T-cell (primary cell): Measurements from ENCODE around the gene MMP10. TPM values are rescaled to one million over a fixed set of nuclear protein-coding genes. Genes with fewer than 3 reads are reported as not detected.

Source experiments
- ATAC-seq, 4 experiments: fragments of 200-7000 bp in 3 of 4; fragments of 150-1000 bp in 1 of 4; cut with Tn5 transposase; replicated peaks in 1 of 4; 1 replicate in 3 of 4; 2 replicates in 1 of 4; pipeline ENCODE4 v1.10.0; 2021; ENCODE audit warnings: moderate library complexity in 3 of 4, mild to moderate bottlenecking in 2 of 4, moderate number of reproducible peaks in 1 of 4
- CTCF ChIA-PET, 2 donors: fragments of 300-600 bp; sonication (Branson Sonifier 250); formaldehyde crosslinking; loops; one replicate each; lab custom pipeline; 2022; ENCODE audit warnings: antibody characterized with exemption in 2 of 2; lab: Charles Lee
- POLR2A ChIA-PET, 2 donors: fragments of 300-600 bp; sonication (Branson Sonifier 250); formaldehyde crosslinking; loops; one replicate each; lab custom pipeline; 2022; ENCODE audit warnings: antibody characterized with exemption in 2 of 2; lab: Charles Lee
- DNase-seq, 35 experiments: peaks; one replicate each; pipeline versions ENCODE4 v3.0.0 to v3.0.0-alpha.2; 2013 to 2023
- H3K27ac ChIP-seq: one replicate; pipeline ENCODE4 v1.5.1; 2013; ENCODE audit warnings: low read length
- H3K27me3 ChIP-seq, 2 experiments: replicated peaks in 1 of 2; 1 replicate in 1 of 2; 2 replicates in 1 of 2; pipeline versions ENCODE4 v1.6.1 to v1.7.0; 2013; ENCODE audit warnings: low read length in 1 of 2, mixed read lengths in 1 of 2; ENCODE audit not compliant: control insufficient read depth in 2 of 2, insufficient read depth in 2 of 2; ENCODE audit errors: extremely low read depth in 1 of 2
- H3K36me3 ChIP-seq, 2 donors: 1 replicate in 1 of 2; 2 replicates in 1 of 2; pipeline versions ENCODE4 v1.6.1 to v1.7.0; 2013; ENCODE audit warnings: low read length in 1 of 2; ENCODE audit not compliant: control insufficient read depth in 2 of 2, insufficient read depth in 1 of 2; ENCODE audit errors: extremely low read depth in 1 of 2
- H3K4me1 ChIP-seq, 2 experiments: 1 replicate in 1 of 2; 2 replicates in 1 of 2; pipeline versions ENCODE4 v1.6.1 to v1.7.0; 2013; ENCODE audit warnings: low read length in 2 of 2, mixed read lengths in 1 of 2; ENCODE audit not compliant: insufficient read depth in 2 of 2, control insufficient read depth in 1 of 2; ENCODE audit errors: extremely low read depth in 1 of 2
- H3K4me3 ChIP-seq, 2 donors: 1 replicate in 1 of 2; 2 replicates in 1 of 2; pipeline versions ENCODE4 v1.5.1 to v1.7.0; 2013; ENCODE audit warnings: mild to moderate bottlenecking in 2 of 2, low read length in 1 of 2, moderate library complexity in 1 of 2; ENCODE audit not compliant: control insufficient read depth in 1 of 2; ENCODE audit errors: extremely low read depth in 1 of 2
- H3K9me3 ChIP-seq: 2 replicates; pipeline ENCODE4 v1.7.0; 2013
- H3K27ac Mint-ChIP-seq, 2 donors: one replicate each; pipeline ENCODE4 v1.8.0; 2020 to 2021; ENCODE audit warnings: mild to moderate bottlenecking in 2 of 2, mixed read lengths in 2 of 2
- H3K27me3 Mint-ChIP-seq, 2 donors: one replicate each; pipeline ENCODE4 v1.8.0; 2021 to 2022; ENCODE audit warnings: mixed read lengths in 2 of 2
- H3K36me3 Mint-ChIP-seq: one replicate; pipeline ENCODE4 v1.8.0; 2021; ENCODE audit warnings: mixed read lengths
- H3K4me1 Mint-ChIP-seq, 3 donors: one replicate each; pipeline ENCODE4 v1.8.0; 2020 to 2022; ENCODE audit warnings: mixed read lengths in 3 of 3, mild to moderate bottlenecking in 1 of 3
- H3K4me3 Mint-ChIP-seq, 3 donors: one replicate each; pipeline ENCODE4 v1.8.0; 2020 to 2022; ENCODE audit warnings: mild to moderate bottlenecking in 3 of 3, mixed read lengths in 3 of 3, moderate library complexity in 3 of 3
- H3K9me3 Mint-ChIP-seq, 3 donors: one replicate each; pipeline ENCODE4 v1.8.0; 2020 to 2022; ENCODE audit warnings: mixed read lengths in 3 of 3
- WGBS: methylation state at CpG from one replicate; pipeline ENCODE4 v1.1.5; 2013; ENCODE audit warnings: missing lambda C conversion rate; ENCODE audit not compliant: insufficient coverage; 5-methylcytosine and 5-hydroxymethylcytosine counted together
- total RNA-seq, 35 experiments: library from RNA in 6 of 35; stranded (reverse) in 6 of 35; fragments of 120-200 nt in 1 of 35; gene quantifications; one replicate each; pipeline versions ENCODE4 v1.2.1 to v1.2.4 and lab custom pipeline; 2013 to 2026

The MMP10 gene
- total RNA-seq (not detected), total RNA-seq (lab: John Stamatoyannopoulos, UW) (0 to 0.19 (median 0) reads per million in 29 experiments)
- not detected for total RNA-seq (2013)

- Mint-ChIP-seq H3K27ac (no peak within 1 kb of the TSS), H3K36me3 (no peaks in the 10 kb centered on the region), H3K4me1 (no peaks in the 10 kb centered on the region), H3K9me3 (peaks cover 0 to 4% (median 0%) of the 10 kb centered on the region in 3 donors), H3K27me3 (peaks cover 4 to 10% of the 10 kb centered on the region in 2 donors), H3K4me3 (no peak within 1 kb of the TSS)
- Histone ChIP-seq H3K4me3 (no peak within 1 kb of the TSS), H3K36me3 (no peaks in the 10 kb centered on the region), H3K4me1 (no peaks in the 10 kb centered on the region), H3K27me3 (no peaks in the 10 kb centered on the region), H3K9me3 (no peaks in the 10 kb centered on the region), H3K27ac (no peak within 1 kb of the TSS)
- DNase-seq (no peak), ATAC-seq (no peak)
- ChIA-PET POLR2A (no interaction called here), CTCF (no interaction called here)
- WGBS, result no CpG with 5 or more reads among the region's 2 CpGs
Observed at GRCh38 chr11:102780491-102780918, at the start of gene MMP10. Gene MMP10, minus strand, starts transcription at chr11:102780628. Its CDS starts 37 bp downstream, at chr11:102780591.

GRCh38 chr11:102829316-102830000 lies 49.0 kb upstream of the MMP10 start:
- H3K4me3 Mint-ChIP-seq, result no peak overlapping the region
- H3K4me1 Mint-ChIP-seq, result no peaks in the 10 kb centered on the region
- peaks cover 12 to 19% of the 10 kb centered on the region in 2 experiments for H3K27me3 ChIP-seq
- CTCF ChIA-PET, result interaction anchor here in 1 of 2 donors (0.6 kb wide), 1 partner anchor 33 kb away, joined by 3 read pairs; no protein-coding TSS in a partner anchor
- H3K27ac Mint-ChIP-seq, result no peak overlapping the region
- H3K36me3 ChIP-seq, result no peaks in the 10 kb centered on the region
- POLR2A ChIA-PET, result no interaction called here
- DNase-seq (no peak), ATAC-seq (no peak)
- no peak overlapping the region for H3K27ac ChIP-seq
- H3K4me3 ChIP-seq, result no peak overlapping the region
- H3K4me1 ChIP-seq, result no peaks in the 10 kb centered on the region
- no peaks in the 10 kb centered on the region for H3K36me3 Mint-ChIP-seq
- H3K9me3 Mint-ChIP-seq, result no peaks in the 10 kb centered on the region
- H3K27me3 Mint-ChIP-seq, result peaks cover 22 to 40% of the 10 kb centered on the region in 2 donors
- peaks cover 2% of the 10 kb centered on the region for H3K9me3 ChIP-seq
- WGBS, result 60% methylated on average over 4 of the region's 6 CpGs

GRCh38 chr11:102824556-102824955 lies 44.1 kb upstream of the MMP10 start:
- Histone ChIP-seq H3K36me3 (no peaks in the 10 kb centered on the region), H3K4me3 (no peak overlapping the region), H3K27me3 (peaks cover under 1 to 12% of the 10 kb centered on the region in 2 experiments), H3K27ac (no peak overlapping the region), H3K9me3 (no peaks in the 10 kb centered on the region), H3K4me1 (no peaks in the 10 kb centered on the region)
- ChIA-PET POLR2A (no interaction called here), CTCF (no interaction called here)
- ATAC-seq, result no peak
- Mint-ChIP-seq H3K36me3 (no peaks in the 10 kb centered on the region), H3K4me1 (no peaks in the 10 kb centered on the region), H3K9me3 (no peaks in the 10 kb centered on the region), H3K27me3 (peaks cover 4 to 15% of the 10 kb centered on the region in 2 donors), H3K27ac (no peak overlapping the region), H3K4me3 (no peak overlapping the region)
- WGBS, result no CpG with 5 or more reads among the region's 1 CpG
- DNase-seq, result no peak

- WGBS, result 91% methylated on average over 5 of the region's 6 CpGs
- POLR2A ChIA-PET, result no interaction called here
Observed at GRCh38 chr11:102819491-102819890, 39.1 kb upstream of the MMP10 start.

GRCh38 chr11:102813484-102813883 lies 33.1 kb upstream of the MMP10 start:
- H3K27ac Mint-ChIP-seq, result no peak overlapping the region

More at GRCh38 chr11:102819491-102819890, 39.1 kb upstream of the MMP10 start:
- ATAC-seq (no peak), DNase-seq (no peak)
- Histone ChIP-seq H3K27ac (no peak overlapping the region), H3K9me3 (no peaks in the 10 kb centered on the region), H3K4me1 (no peaks in the 10 kb centered on the region), H3K27me3 (peaks cover 0 to 6% of the 10 kb centered on the region in 2 experiments), H3K4me3 (no peak overlapping the region), H3K36me3 (no peaks in the 10 kb centered on the region)
- no peaks in the 10 kb centered on the region for H3K4me1 Mint-ChIP-seq
- H3K27ac Mint-ChIP-seq, result no peak overlapping the region
- CTCF ChIA-PET, result no interaction called here
- H3K9me3 Mint-ChIP-seq, result peaks cover 0 to 20% (median 7%) of the 10 kb centered on the region in 3 donors
- no peaks in the 10 kb centered on the region for H3K27me3 Mint-ChIP-seq
- H3K4me3 Mint-ChIP-seq, result no peak overlapping the region
- H3K36me3 Mint-ChIP-seq, result no peaks in the 10 kb centered on the region

GRCh38 chr11:102812188-102812587 lies 31.8 kb upstream of the MMP10 start:
- H3K27me3 Mint-ChIP-seq, result peaks cover 2 to 13% of the 10 kb centered on the region in 2 donors

More at GRCh38 chr11:102813484-102813883, 33.1 kb upstream of the MMP10 start:
- no peaks in the 10 kb centered on the region for H3K4me1 ChIP-seq
- H3K4me3 Mint-ChIP-seq, result no peak overlapping the region
- ATAC-seq (no peak), DNase-seq (no peak)
- no peaks in the 10 kb centered on the region for H3K36me3 Mint-ChIP-seq
- no peaks in the 10 kb centered on the region for H3K9me3 ChIP-seq
- peaks cover 0 to 13% of the 10 kb centered on the region in 2 donors for H3K27me3 Mint-ChIP-seq
- H3K27me3 ChIP-seq, result no peaks in the 10 kb centered on the region
- CTCF ChIA-PET, result no interaction called here
- POLR2A ChIA-PET, result no interaction called here
- no peak overlapping the region for H3K27ac ChIP-seq
- no peak overlapping the region for H3K4me3 ChIP-seq
- no peaks in the 10 kb centered on the region for H3K4me1 Mint-ChIP-seq
- 29% methylated on average over 1 of the region's 1 CpG for WGBS
- no peaks in the 10 kb centered on the region for H3K36me3 ChIP-seq
- H3K9me3 Mint-ChIP-seq, result peaks cover 0 to 20% (median 7%) of the 10 kb centered on the region in 3 donors

More at GRCh38 chr11:102812188-102812587, 31.8 kb upstream of the MMP10 start:
- Mint-ChIP-seq H3K9me3 (peaks cover 0 to 14% (median 7%) of the 10 kb centered on the region in 3 donors), H3K4me3 (no peak overlapping the region), H3K4me1 (no peaks in the 10 kb centered on the region), H3K36me3 (no peaks in the 10 kb centered on the region), H3K27ac (no peak overlapping the region)
- no CpG with 5 or more reads among the region's 3 CpGs for WGBS
- Histone ChIP-seq H3K36me3 (no peaks in the 10 kb centered on the region), H3K27ac (no peak overlapping the region), H3K9me3 (no peaks in the 10 kb centered on the region), H3K27me3 (peaks cover 0 to 7% of the 10 kb centered on the region in 2 experiments), H3K4me3 (no peak overlapping the region), H3K4me1 (no peaks in the 10 kb centered on the region)
- CTCF ChIA-PET, result no interaction called here
- DNase-seq, result no peak
- no peak for ATAC-seq
- POLR2A ChIA-PET, result no interaction called here
